ENCODE data around the gene ATXN3. TPM values are rescaled to one million over a fixed set of nuclear protein-coding genes. Genes with fewer than 3 reads are reported as not detected.
A peak's percentile ranks its signal among the peaks of the same experiment; 100 is the strongest.

Gene ATXN3
- total and polyA plus RNA-seq, 2 of the 13 experiments (the other 11 are each of a cell fraction or from before 2014, with no cell fraction given): 14.9 to 17.3 TPM

GRCh38 chr14:92121670-92122350 is 15.4 kb upstream of the ATXN3 start, which contains the start of the genes CPSF2 and NDUFB1 (continued):
- peak; percentile 50 for TF ChIP-seq ZNF407 (CRISPR knock-in tag; IDR thresholded peaks at IDR 0.05; ENCODE audit: not compliant biosample characterization)
- peak; percentile 91 for TF ChIP-seq ZNF703 (CRISPR knock-in tag; IDR thresholded peaks at IDR 0.05; ENCODE audit: borderline replicate concordance)
- no peak; the same call in 1 of the 2 replicates for TF ChIP-seq ELF1 (CRISPR knock-in tag; IDR thresholded peaks at IDR 0.05)
- peak; percentile 93 for TF ChIP-seq BRD4 (CRISPR knock-in tag; IDR thresholded peaks at IDR 0.05)
- peak; percentile 79; the same call in 1 of the 2 replicates for TF ChIP-seq GABPB1 (CRISPR knock-in tag; IDR thresholded peaks at IDR 0.05)
- 0 out of 2 replicates have a peak, but pooled peaks have one; percentile 37 for TF ChIP-seq ZNF446 (CRISPR knock-in tag; IDR thresholded peaks at IDR 0.05)
- 0 out of 2 replicates have a peak, but pooled peaks have one; percentile 29 for TF ChIP-seq POGK (CRISPR knock-in tag; conservative IDR thresholded peaks at IDR 0.05)
- 0 out of 2 replicates have a peak, but pooled peaks have one; percentile 70 for TF ChIP-seq IRF1 (CRISPR knock-in tag; IDR thresholded peaks at IDR 0.05; ENCODE audit: low read depth)
- TF ChIP-seq CSRNP1 (CRISPR knock-in tag; IDR thresholded peaks at IDR 0.05): peak; percentile 68; the same call in 1 of the 2 replicates
- no peak for TF ChIP-seq ATF1 (CRISPR knock-in tag; IDR thresholded peaks at IDR 0.05)
- peak; percentile 83; the same call in 1 of the 2 replicates for TF ChIP-seq PCBP1 (IDR thresholded peaks at IDR 0.05; ENCODE audit: borderline replicate concordance, low read depth, low read length)
- TF ChIP-seq E2F2 (CRISPR knock-in tag; IDR thresholded peaks at IDR 0.05; ENCODE audit: borderline replicate concordance): no peak
- no peak; the same call in 1 of the 2 replicates for TF ChIP-seq ZSCAN25 (CRISPR knock-in tag; IDR thresholded peaks at IDR 0.05)
- TF ChIP-seq NR2F6 (IDR thresholded peaks at IDR 0.05): peak; percentile 9; the same call in 1 of the 2 replicates
- TF ChIP-seq NR2F6 (CRISPR knock-in tag; IDR thresholded peaks at IDR 0.05): no peak

All from HepG2 (cell line).